ENCODE results near the gene UBE2D2.
"Not testable (repeated sequence)": the region's sequence is repeated elsewhere in the genome, so short reads cannot be mapped to it uniquely, and the experiment has no call there.

UBE2D2 gene

DNA sequence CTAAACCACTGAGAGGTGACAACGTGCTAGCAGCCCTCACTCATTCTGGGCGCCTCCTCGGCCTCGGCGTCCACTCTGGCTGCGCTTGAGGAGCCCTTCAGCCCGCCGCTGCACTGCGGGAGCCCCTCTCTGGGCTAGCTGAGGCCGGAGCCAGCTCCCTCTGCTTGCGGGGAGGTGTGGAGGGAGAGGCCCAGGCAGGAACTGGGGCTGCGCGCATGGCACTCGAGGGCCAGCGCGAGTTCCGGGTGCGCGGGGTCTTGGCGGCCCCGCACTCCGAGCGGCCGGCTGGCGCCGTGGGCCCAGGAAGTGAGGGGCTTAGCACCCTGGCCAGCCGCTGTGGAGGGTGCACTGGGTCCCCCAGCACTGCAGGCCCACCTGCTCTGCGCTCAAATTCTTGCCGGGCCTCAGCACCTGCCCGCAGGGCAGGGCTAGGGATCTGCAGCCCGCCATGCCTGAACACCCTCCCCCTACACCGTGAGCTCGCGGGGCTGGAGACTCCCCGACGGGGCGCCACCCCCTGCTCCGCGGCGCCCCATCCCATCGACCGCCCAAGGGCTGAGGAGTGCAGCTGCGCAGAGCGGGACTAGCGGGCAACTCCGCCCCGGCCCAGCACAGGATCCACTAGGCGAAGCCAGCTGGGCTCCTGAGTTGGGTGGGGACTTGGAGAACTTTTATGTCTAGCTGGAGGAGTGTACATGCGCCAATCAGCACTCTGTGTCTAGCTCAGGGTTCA lies 11.8 kb upstream of the UBE2D2 start:
- no peak for DNase-seq

DNA sequence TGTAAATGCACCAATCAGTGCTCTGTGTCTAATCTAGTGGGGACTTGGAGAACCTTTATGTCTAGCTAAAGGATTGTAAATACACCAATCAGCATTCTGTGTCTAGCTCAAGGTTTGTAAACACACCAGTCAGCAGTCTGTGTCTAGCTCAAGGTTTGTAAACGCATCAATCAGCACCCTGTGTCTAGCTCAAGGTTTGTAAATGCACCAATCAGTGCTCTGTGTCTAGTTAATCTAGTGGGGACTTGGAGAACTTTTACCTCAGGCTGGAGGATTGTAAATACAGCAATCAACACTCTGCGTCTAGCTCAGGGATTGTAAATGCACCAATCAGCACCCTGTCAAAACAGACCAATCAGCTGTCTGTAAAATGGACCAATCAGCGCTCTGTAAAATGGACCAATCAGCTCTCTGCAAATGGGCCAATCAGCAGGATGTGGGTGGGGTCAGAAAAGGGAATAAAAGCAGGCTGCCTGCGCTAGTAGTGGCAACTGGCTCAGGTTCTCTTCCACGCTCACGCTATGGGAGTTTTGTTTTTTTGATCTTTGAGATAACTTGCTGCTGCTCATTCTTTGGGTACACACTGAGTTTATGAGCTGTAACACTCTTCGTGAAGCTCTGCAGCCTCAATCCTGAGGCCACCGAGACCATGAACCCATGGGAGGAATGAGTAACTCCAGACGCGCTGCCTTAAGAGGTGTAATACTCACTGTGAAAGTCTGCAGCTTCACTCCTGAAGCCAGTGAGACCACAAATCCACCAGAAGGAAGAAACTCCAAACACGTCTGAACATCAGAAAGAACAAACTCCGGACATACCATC lies 10.9 kb upstream of the UBE2D2 start:
- DNase-seq: not testable (repeated sequence)

DNA sequence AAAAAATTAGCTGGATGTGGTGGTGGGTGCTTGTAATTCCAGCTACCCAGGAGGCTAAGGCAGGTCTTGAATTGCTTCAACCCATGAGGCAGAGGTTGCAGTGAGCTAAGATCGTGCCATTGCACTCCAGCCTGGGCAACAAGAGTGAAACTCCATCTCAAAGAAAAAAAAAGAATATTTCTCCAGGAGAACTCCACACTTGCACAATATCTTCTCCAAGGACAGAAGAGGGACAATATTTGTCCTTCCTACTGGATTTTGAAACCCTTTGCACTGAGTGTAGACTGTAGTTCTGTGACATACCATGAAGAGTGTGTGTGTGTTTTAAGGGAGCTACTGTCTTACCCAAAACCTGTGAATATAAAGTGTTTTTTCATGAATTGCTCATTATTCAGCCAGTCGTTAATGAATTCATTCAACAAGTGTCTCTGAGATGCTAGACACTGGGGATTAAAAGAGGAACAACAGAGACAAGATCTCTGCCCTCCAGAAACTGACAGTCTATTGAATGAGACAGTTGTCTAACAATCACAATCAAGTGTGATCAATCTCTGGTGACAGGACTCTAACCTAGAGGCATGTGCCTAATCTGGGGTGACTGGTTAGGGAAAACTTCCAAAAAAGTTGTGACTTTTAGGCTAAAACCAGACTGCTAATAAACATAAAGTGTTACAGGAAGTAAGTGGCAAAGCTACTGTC lies 9.8 kb upstream of the UBE2D2 start:
- DNase-seq: no peak

DNA sequence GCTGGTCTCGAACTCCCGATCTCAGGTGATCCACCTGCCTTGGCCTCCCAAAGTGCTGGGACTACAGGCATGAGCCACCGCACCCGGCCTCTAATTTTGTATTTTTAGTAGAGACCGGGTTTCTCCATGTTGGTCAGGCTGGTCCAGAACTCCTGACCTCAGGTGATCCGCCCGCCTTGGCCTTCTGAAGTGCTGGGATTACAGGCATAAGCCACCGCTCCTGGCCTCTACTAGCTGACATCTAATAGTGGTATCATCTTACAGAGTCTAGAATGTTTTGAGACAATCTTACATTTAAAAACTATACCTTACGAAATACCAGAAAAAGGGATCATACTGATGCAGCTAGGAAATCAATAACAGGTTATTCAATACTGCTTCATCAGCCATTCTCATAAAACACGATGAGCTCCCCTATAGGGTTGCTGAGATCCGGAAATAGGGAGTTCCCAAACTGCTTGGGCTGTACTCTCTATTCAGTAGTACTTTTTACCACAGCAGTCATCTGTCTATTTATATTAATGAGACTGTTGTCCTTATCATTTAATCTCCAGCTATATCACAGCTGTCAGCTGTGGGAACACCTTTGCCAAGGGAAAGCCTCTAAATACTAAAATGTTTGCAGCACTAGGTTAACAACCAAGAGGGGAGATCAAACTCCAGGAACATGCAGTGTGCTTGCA lies 8.1 kb upstream of the UBE2D2 start:
- no peak for DNase-seq

DNA sequence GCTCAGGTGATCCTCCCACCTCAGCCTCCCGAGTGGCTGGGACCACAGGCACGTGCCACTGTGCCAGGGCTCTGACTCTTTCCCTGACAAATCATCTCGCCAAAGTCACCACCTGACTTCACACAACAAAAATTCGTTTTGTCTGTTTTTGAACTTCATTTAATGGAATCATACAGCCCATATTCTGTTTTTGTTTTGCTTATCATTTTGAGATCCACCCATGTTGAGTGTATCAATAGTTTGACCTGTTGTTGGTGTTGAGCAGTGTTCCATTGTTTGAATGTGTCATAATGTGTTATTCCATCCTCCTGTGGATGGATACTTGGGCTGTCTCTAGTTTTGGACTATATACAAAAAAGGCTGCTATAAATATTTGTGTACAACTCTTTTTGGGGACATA lies 6.9 kb upstream of the UBE2D2 start:
- no peak for DNase-seq

DNA sequence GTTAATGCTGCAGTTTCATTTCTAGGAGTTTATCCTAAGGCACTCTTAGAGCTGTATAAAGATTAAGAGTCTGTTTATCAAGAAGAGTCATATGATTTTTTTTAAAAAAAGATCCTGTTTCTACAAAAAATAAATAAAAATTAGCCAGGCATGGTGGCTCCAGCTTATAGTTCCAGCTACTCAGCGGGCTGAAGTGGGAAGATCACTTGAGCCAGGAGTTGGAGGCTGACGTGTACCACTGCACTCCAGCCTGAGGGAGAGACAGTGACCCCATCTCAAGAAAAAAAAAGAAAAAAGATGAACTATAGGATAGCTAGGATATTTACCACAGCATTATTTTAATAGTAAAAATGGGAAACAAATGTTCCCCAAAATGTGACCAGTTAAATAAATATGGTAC lies 3.3 kb upstream of the UBE2D2 start:
- DNase-seq: no peak

DNA sequence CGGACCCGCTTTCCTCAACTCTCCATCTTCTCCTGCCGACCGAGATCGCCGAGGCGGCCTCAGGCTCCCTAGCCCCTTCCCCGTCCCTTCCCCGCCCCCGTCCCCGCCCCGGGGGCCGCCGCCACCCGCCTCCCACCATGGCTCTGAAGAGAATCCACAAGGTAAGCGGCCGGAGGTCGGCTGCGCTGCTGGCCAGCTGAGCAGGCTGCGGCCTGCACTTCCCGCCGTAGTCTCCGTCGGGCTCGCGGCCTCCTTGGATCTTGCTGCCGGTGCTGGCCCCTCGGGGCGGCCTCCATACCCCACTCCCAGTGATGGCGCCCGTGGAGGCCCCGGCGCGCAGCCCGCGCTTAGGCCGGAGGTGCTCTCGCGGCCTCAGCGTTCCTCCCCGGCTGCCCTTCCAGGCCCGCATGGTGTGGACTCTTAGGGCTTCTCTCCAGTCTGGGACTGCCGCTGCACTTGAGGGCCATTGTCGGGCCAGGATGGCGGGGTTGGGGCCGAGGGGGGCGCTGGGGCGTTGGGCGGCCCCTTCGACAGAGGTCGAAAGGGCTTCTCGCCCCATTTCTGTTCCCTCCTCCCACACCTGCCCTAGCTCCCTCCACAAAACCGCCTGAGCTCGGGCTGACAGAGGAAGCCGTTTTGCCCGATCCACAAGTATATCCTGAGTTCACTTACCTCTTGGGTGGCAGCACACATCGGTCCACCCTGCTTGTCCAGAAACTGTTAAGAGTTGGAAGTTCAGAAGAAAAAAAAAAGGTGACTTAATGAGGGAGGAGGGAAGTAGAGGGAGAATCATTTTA lies 714 bp downstream of the UBE2D2 start:
- DNase-seq: no peak

DNA sequence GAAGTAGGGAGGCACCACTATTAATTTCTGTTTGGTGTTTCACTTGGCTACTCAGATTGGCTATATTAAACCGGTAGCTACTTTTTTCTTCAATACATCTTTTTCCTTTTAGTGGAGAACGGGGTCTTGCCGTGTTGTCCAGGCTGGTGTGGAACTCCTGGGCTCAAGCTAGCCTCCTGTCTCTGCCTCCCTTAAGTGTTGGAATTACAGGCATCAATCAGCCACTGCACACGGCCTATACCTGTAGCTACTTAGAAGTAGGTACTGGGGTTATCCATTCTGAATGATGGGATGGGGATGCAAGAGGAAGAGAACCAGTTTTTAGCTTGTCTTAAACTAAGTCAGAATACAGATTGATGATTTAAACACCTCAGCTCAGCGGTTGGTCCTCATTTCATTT lies 1.7 kb downstream of the UBE2D2 start:
- DNase-seq: no peak

DNA sequence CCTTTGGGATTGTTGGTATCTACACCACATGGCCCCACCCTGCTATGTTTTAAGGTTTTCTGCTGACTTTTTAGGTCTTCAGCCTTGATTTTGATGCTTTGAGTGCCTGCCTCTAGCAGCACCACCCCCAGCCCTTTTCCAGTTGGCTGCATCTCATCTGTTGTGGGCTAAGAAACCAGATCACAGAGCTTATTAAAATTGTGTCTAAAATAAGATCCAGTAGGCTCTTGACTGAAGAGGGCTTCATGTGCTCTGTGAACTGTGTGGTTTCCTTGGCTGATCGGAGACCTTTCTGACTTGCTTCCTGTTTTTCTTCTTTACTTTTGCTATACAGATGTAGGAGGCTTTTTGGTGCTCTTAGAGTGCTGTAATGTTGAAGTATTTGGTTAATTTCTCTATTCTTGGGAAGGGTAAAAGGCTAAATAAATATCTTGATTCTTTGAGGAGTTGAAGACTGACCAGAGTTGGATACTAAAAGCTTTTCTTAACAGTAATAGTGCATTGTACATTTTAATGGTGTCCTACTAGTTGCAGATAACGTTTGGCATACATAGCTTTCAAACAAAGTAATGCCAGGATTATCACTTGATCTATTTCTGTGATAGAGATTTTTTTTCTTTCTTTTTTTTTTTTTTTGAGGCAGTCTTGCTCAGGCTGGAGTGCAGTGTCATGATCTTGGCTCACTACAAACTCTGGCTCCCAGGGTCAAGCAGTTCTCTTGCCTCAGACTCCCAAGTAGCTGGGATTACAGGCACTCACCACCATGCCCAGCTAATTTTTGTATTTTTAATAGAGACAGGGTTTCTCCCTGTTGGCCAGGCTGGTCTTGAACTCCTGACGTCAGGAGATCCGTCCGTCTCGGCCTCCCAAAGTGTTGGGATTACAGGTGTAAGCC lies 4.5 kb downstream of the UBE2D2 start:
- no peak for DNase-seq

DNA sequence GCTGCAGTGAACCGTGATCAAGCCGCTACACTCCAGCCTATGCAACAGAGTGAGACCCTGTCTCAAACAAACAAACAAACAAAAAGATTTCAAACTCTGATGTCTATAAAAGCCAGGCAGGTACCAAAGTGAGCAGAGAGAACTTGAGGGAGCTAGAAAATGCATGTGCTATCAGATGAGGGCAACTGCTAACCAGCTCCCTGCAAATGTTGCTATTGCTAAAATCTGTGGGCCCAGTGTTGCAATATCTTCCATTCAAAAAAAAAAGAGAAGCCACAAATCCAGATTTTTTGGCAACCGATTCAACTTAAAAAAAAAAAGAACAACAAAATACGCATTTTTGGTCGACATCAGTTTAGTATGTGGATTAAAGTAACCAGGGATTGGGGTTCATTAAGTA lies 5.5 kb downstream of the UBE2D2 start:
- DNase-seq: no peak

DNA sequence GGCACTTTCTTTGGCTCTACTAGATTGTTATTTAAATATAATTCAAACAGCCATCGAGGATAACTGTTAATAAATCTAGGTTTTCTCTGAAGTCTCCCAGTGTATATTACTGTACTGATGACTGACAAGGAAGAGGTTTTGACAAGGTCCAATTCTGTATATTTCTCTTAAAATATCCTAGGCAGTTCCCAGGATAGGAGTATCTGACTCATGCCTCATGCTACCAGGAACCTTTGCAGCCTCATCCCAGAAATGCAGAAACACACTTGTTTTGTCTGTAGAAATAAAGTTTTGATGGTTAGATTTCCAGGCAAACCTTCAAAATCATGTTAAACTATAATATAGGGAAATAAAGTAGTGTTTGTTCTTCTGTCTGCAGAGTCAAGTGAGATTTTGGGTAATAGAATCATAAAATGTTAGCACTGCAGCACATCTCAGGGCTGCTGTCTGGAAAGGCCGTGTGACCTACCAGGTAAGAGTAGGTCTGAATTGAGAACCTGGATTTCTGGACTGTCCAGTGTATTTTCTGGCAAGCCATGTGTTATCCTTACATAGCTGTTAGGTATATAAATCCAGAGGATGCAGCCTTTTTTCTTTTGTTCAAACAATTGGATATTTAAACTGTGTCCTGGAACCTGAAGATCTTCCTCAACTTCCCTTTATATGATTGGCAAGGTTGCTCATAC lies 8.3 kb downstream of the UBE2D2 start:
- no peak for DNase-seq

DNA sequence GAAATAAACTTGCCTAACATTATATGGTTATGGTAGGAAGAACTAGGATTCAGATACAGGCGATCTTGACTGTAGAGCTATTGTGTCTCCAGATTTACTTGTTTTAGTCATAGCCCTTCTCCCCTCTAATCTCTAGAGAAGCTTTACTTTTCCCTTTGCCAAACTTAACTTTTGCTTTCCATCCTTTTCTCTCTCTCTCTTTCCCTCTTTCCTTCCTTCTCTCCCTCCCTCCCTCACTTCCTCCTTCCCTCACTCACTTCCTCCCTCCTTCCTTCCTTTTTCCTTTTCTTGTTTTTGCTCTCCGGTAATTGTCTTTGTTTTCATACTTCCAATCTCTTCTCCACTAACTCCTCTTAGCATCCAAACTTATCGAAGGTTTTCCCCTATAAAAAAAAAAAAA lies 10.4 kb downstream of the UBE2D2 start:
- no peak for DNase-seq

DNA sequence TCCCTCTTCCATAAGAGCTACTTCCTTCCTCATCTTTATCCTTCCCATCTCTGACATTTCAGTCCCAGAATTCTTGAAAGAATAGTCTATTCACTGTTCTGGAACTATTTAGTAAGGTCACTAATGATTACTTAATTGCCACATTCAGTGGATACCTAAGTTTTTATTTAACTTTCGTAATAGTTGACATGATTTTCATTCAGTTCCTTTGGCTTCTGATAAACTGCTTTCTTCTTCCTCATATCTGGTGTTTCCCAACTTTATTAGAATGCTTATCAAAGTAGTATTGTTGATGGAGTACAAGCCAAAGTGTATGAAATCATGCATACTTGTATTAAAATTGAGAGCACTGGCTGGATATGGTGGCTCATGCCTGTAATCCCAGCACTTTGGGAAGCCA lies 10.8 kb downstream of the UBE2D2 start:
- no peak for DNase-seq

DNA sequence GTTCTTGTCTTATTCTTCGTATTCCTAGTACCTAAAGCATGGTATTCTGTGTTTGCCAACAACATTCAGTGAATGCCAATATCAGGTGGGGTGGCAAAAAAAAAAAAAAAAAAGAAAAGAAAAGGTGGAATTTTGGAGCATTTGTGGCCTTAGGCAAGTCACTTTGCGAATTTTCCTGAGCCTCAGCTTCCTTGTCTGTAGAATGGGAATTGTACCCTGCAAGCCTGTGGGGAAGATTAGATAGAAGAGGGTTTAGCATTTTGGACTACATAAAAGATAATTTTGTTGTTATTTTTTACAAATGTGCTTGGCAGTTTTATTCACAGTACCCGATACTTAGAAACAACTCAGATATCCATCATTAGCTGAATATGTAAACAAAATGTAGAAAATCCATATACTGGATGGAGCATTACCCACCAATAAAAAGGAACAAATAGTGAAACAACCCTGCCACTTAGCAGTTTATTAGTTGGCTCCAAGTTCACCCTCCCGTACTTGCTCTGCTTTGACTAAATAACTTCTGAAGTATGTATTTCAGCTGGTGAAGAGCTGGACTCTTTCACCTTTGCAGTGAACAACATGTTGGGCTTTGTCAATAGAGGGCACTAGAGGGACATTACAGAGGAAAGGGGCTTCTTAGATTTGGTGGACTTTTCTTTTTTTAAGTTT lies 13.6 kb downstream of the UBE2D2 start:
- peak in 1 of 2 experiments; percentile 55 for DNase-seq

DNA sequence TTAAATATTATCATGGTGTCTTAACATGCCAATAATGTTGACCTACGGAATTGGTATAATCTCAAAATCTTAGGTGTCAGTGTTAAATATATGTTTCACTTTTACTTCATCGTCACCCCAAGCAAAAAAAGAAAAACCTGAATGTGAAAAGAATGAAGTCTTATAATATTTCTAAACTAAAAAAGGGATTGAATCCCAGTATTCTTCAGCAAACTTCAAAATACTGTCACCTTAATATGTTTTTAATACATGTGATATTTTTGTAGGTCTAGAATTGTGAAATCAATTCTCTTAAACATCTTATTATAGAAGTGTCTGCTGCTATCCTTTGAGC lies 14.1 kb downstream of the UBE2D2 start:
- no peak for DNase-seq

DNA sequence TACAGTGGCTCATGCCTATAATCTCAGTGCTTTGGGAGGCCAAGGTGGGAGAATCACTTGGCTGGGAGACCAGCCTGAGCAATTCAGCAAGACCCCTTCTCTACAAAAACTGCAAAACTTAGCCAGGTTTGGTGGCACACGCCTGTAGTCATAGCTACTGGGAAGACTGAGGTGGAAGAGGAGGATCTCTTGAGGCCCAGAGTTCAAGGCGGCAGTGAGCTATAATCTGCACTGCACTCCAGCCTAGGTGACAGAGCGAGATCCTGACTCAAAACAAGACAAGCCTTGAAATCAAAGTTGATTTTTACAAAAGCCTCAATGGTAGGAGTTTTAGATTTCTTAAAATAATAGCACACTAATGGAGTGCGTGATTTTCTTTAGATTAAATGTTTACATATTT lies 14.6 kb downstream of the UBE2D2 start:
- no peak for DNase-seq

DNA sequence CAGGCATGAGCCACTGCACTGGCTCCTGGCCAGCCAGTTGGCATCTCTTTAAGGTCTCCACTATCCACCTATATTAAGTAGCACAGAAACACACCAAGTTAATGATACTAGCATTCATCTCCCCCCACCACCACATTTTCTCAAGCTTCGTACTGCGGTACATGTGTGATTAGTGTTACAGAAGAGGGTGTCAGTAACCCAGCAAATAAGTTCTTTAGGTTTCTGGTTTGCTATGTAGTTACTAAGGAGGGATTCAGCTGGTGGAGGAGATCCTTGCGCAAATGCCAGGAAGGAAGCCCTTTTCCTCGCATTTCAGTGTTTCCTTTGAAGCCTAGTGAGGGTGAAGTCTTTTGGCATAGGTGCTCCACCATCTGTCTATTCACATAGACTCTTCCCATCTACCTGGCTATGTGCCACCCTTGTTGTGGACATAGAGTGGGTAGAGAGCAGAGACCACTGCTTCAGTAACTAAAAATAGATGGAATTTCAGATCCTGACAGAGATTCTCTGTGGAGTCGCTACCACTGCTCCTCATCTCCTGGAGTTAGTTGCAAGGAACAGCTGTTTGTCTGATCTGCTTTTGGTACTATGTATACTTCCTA lies 16.7 kb downstream of the UBE2D2 start:
- no peak for DNase-seq

DNA sequence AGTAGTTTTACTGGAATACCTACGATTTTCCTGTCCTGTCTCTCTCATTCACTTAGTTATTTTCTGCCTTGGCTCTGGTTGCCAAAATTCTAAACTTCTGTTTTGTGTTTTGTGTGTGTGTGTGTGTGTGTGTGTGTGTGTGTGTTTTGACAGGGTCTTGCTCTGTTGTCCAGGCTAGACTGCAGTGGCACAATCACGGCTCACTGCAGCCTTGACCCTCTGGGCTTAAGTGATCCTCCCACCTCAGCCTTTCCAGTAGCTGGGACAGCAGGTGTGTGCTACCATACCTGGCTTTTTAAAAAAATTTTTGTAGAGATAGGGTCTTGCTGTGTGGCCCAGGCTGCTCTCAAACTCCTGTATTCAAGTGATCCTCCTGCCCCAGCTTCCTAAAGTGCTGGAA lies 17.2 kb downstream of the UBE2D2 start:
- no peak for DNase-seq

DNA sequence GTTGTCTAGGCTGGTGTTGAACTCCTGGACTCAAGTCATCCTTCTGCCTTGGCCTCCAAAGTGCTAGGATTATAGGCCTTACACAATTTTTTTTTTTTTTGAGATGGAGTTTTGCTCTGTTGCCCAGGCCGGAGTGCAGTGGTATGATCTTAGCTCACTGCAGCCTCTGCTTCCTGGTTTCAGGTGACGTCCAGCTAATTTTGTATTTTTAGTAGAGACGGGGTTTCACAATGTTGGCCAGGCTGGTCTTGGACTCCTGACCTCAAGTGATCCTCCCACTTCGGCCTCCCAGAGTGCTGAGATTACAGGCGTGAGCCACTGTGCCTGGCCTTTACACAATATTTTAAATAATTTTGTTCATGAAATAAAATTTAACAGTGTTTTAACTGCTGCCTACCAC lies 21.0 kb downstream of the UBE2D2 start:
- DNase-seq: not testable (repeated sequence)

DNA sequence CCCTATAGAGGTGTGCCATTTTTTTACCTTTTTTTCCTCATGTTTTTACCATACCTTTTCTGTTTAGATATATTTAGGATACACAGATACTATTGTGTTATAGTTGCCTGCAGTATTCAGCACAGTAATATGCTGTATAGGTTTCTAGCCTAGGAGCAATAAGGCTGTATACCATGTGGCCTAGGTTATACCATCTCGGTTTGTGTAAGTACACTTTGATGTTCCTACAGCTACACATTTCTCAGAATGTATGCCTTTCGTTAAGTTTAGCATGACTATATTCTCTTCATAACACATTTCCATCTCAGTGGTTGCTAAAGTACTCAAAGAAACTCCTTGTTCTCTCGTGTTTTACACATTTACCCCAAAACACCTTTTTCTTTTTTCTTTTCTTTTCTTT lies 23.0 kb downstream of the UBE2D2 start:
- DNase-seq: no peak

Measured in SW 1271 (cell line).